WTC11 (cell line): ENCODE results near the gene IMPDH2.

Experiments
- CREM ChIP-seq: sonication (generic); formaldehyde crosslinking; IDR thresholded peaks from 2 replicates; pipeline ENCODE4 v1.8.1; 2022; ENCODE audit warnings: mild to moderate bottlenecking, missing genetic modification reagents, moderate library complexity
- ESRRA ChIP-seq: sonication (generic); formaldehyde crosslinking; IDR thresholded peaks from 2 replicates; pipeline ENCODE4 v1.8.1; 2022; ENCODE audit warnings: mild to moderate bottlenecking, missing genetic modification reagents, borderline replicate concordance
- FOXJ3 ChIP-seq: sonication (generic); formaldehyde crosslinking; IDR thresholded peaks from 2 replicates; pipeline ENCODE4 v1.9.0; 2021; ENCODE audit warnings: missing genetic modification reagents, mild to moderate bottlenecking, borderline replicate concordance
- GABPB1 ChIP-seq: sonication (generic); formaldehyde crosslinking; IDR thresholded peaks from 2 replicates; pipeline ENCODE4 v1.8.1; 2023; ENCODE audit warnings: mild to moderate bottlenecking, missing genetic modification reagents
- JUN ChIP-seq: sonication (generic); formaldehyde crosslinking; IDR thresholded peaks from 2 replicates; pipeline ENCODE4 v1.8.0; 2023; ENCODE audit warnings: mild to moderate bottlenecking, missing genetic modification reagents
- KAT7 ChIP-seq: sonication (generic); formaldehyde crosslinking; IDR thresholded peaks from 2 replicates; pipeline ENCODE4 v1.8.1; 2023; ENCODE audit warnings: missing genetic modification reagents, mild to moderate bottlenecking, borderline replicate concordance
- NFYB ChIP-seq: sonication (generic); formaldehyde crosslinking; conservative IDR thresholded peaks from 2 replicates; pipeline ENCODE4 v1.8.0; 2022; ENCODE audit warnings: low read depth, missing genetic modification reagents
- NR1H2 ChIP-seq: sonication (generic); formaldehyde crosslinking; IDR thresholded peaks from 2 replicates; pipeline ENCODE4 v1.9.0; 2021; ENCODE audit warnings: mild to moderate bottlenecking, moderate library complexity, missing genetic modification reagents
- NR2C2 ChIP-seq: sonication (generic); formaldehyde crosslinking; IDR thresholded peaks from 2 replicates; pipeline ENCODE4 v1.8.0; 2022; ENCODE audit warnings: mild to moderate bottlenecking, missing genetic modification reagents
- TCF7 ChIP-seq: sonication (generic); formaldehyde crosslinking; IDR thresholded peaks from 2 replicates; pipeline ENCODE4 v1.8.0; 2022; ENCODE audit warnings: mild to moderate bottlenecking, low read depth, missing genetic modification reagents, moderate library complexity
- TF ChIP-seq, protein P1 (sequence below): fragments of 200-600 bp; IDR thresholded peaks from 2 replicates; pipeline ENCODE4 v1.8.0; 2022; ENCODE audit warnings: antibody characterized with exemption
- TF ChIP-seq, protein P2 (sequence below): fragments of 250-450 bp; sonication (Bioruptor Pico); IDR thresholded peaks from 2 replicates; pipeline ENCODE4 v2.1.2; 2022; ENCODE audit warnings: mild to moderate bottlenecking, moderate library complexity

DNA sequence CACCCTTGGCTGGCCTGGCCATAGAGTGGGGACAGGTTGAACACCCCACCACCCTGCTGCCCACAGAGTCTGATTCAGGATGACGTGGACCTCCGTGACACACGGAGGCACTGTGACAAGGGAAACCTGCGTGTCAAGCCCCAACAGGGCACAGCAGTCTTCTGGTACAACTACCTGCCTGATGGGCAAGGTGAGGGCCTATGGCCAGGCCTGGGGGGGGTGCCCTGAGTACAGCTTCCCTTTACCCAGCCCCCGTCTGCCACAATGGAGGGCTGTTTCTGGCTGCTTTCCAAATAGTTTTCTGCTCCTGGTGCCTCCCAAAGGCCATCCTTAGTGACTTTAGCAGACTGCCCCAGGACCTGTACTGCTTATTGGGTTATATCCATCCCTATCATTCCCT is 23.2 kb downstream of the IMPDH2 start:
- no peak for TF ChIP-seq ESRRA (CRISPR knock-in tag)
- no peak for TF ChIP-seq TCF7 (CRISPR knock-in tag)
- TF ChIP-seq, protein P1, sequence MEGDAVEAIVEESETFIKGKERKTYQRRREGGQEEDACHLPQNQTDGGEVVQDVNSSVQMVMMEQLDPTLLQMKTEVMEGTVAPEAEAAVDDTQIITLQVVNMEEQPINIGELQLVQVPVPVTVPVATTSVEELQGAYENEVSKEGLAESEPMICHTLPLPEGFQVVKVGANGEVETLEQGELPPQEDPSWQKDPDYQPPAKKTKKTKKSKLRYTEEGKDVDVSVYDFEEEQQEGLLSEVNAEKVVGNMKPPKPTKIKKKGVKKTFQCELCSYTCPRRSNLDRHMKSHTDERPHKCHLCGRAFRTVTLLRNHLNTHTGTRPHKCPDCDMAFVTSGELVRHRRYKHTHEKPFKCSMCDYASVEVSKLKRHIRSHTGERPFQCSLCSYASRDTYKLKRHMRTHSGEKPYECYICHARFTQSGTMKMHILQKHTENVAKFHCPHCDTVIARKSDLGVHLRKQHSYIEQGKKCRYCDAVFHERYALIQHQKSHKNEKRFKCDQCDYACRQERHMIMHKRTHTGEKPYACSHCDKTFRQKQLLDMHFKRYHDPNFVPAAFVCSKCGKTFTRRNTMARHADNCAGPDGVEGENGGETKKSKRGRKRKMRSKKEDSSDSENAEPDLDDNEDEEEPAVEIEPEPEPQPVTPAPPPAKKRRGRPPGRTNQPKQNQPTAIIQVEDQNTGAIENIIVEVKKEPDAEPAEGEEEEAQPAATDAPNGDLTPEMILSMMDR, result no peak
- no peak for TF ChIP-seq GABPB1 (CRISPR knock-in tag)
- no peak for TF ChIP-seq KAT7
- TF ChIP-seq, protein P2, sequence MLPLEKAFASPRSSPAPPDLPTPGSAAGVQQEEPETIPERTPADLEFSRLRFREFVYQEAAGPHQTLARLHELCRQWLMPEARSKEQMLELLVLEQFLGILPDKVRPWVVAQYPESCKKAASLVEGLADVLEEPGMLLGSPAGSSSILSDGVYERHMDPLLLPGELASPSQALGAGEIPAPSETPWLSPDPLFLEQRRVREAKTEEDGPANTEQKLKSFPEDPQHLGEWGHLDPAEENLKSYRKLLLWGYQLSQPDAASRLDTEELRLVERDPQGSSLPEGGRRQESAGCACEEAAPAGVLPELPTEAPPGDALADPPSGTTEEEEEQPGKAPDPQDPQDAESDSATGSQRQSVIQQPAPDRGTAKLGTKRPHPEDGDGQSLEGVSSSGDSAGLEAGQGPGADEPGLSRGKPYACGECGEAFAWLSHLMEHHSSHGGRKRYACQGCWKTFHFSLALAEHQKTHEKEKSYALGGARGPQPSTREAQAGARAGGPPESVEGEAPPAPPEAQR, result no peak
- TF ChIP-seq JUN (CRISPR knock-in tag), result no peak
- no peak for TF ChIP-seq NR1H2
- no peak for TF ChIP-seq FOXJ3 (CRISPR knock-in tag)
- no peak for TF ChIP-seq NFYB (CRISPR knock-in tag)
- TF ChIP-seq CREM, result no peak
- no peak for TF ChIP-seq NR2C2 (CRISPR knock-in tag)
